ENCODE measurements around the gene GPRIN2.

GPRIN2 gene

DNA sequence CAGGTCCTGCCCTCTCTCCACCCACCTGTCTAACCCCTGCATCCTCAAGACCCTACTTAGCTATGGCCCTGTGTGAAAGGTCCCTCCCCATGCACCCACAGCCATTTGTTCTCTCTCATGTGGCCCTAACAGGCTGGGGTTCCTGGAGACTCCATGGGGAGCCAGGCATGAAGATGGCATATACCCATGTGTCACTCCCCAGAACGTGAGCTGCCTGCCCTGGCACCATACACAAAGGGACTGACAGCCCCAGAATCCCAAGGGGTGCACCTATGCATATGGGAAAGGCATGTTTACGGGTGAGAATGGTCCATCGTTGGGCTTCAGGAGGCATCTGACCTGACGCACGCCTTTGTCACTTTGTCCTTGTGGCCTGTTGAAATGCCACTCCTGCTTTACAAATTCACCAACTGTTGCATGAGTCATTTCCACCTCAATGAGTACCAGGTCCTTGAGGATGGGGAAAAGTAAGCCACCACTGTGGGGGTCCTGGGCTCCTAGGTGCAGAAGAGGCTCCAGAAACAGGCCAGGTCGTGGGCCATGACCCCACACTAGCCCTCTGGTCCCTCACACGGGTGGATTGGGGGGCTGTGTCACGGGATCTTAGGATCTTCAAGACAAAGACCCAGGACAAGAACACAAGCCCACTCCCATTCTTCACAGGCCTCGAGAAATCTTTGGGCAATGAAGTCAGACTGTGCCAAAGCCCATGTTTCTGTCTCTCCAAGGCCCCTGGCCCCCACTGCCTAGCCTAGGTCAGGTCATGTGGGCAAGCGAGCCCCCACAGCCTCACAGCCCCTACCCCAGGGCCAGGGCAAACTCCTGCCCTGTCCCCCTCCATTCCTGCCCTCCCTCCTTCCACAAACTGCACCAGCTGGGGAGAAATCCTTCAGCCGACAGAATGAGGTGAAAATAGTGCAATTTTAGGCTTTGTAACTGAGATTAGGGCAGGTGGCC lies 8.6 kb downstream of the GPRIN2 start:
- DNase-seq: no peak

DNA sequence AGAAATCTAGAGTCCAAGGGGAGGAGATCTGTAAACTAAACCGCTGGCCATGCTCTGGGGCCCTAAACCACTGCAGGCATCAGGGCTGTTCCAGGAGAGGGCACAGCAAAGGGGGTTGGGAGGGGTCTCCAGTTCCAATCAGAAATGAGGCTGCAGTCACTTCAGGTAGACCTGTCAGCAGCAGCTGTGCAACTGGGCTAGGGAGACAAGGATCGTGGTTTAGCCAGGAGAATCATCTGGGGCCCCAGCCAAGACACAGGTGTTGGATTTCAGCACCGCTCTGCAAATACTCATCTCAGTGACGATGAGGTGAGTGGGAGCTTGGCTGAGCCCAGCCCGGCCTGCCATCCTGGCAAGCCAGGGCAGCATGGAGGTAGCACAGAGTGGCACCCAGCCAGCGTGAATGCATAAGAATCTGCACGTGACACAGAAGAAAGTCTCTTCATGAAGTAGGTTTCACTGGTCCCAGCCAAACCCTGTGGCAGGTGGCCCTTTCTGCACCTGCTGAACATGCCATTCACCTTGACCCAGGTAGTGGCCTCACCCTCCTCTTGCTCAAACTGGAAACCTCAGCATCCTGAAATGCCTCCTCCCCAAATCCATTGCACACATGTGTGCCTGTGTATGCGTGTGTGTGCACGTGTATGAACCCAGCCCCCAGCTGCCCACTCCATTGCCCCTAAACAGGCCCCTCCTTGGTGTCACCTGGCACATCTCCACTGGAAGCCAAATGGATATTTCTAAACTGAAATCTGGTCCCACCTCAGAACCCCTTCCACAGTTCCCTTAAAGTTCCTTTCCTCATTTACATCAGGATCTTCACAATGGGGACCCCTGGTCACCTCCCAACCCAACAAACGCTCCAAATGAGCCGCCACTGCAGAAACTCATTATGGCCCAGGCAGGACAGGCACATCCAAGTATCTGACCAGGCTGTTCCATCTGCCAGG lies 9.6 kb downstream of the GPRIN2 start:
- DNase-seq: no peak

DNA sequence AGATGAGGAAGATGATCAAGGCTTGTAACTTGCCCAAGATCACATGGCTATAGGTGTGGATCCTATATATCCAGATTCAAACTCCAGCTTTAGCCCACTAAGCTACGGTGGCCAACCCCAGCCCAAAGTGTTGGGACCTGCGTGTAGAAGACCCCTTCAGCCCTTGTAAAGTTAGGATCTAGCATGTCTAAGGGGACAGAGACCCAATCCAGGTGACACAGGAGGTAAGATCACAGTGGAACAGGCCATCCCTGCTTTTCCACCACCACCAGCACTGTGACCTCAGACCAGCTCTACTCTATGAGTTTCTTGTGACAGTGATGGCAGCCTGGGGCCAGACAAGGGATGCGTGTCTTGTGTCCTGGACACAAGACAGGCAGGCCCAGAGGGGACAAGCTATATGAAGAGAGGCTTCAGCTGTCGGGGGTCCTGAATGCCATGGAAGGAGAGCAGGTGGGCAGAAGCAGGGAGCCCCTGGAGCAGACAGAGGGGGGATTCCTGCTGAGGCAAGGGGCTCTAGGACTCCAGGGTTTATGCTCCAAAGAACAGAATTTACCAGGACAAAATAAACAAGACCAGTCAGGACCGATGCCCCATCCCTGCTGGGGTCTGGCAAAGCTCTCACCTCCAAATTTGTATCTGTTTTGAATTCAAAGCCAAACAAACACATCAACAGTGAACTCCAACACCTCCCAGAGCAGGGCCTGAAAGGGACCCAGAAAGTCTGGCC lies 10.4 kb downstream of the GPRIN2 start:
- no peak for DNase-seq

DNA sequence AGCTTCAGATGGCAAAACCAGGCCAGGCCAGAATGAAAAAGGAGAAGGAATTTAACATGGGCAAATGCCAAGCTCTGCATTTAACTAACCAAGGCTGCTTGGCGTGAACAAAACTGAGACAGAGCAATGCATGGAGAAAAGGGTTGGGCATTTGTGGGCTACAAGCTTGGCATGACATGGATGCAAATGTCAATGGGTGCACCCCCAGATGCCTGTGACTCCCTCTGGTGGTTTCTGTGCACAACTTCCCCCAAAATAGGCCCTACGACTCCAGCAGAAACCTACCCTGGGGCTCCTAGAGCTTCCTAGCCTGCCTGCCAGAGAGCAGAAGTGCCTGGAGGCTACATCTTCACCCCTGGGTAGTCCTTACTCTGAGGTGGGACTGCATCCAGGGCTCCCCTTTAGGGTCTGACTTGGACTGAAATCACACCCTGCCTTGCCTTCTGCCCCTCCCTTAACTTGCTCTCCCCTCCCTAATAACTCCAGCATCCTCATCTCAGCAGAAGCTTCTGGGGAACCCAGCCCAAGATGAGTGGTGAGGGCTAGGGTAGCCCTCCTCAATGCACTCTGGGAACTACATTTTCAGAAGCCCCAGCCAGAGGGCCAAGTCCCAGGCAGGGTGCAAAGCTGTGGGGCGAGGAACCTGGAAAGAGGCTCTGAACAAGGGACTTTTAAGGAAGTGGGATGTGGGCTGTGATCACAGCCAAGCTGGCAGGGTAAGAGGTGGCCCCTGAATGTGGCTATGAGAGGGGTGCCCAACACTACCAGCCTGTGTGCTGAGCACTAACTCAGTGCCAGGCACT lies 11.3 kb downstream of the GPRIN2 start:
- DNase-seq: peak in 1 of 2 experiments; percentile 7

DNA sequence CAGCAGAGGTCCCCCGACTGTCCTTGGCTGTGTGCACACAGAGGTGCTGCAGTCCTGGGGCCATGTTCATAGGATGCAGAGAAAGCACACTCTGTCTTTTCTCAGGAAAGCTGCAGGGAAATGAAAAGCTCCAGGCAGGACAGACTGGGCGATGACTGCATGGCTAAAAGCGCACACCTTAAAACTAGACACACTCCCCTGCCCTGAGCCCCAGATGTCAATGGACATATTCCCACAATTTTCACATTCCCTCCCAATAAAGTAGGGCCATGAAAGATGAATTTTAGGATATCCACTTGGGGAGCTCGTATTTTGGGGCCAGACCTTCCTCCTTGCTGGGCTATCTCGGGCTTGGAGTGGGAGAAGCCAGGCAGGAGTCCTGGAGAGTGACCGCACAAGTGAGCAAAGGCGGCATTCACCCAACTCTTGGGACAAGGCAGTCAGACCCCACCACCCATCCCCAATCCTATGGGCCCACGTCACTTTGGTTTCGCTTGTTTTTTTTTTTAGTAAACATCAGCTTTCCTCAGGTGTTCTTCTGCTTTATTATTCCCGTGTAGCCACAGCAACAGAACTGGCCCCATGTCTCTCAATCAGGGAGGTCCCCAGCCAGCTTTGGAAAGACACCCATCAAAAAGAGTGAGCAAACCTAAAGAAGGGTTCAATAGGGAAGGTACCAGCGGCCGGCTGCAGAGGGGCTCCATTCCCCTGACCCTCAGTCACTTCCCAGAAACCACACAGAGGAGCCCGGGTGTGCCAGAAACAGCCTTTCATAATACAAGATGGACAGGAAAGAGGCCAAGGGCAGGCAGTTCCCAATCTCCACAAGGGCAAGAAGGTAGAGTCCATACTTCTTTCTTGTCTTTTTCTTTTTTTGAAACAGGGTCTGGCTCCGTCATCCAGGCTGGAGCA lies 12.7 kb downstream of the GPRIN2 start:
- DNase-seq: no peak

DNA sequence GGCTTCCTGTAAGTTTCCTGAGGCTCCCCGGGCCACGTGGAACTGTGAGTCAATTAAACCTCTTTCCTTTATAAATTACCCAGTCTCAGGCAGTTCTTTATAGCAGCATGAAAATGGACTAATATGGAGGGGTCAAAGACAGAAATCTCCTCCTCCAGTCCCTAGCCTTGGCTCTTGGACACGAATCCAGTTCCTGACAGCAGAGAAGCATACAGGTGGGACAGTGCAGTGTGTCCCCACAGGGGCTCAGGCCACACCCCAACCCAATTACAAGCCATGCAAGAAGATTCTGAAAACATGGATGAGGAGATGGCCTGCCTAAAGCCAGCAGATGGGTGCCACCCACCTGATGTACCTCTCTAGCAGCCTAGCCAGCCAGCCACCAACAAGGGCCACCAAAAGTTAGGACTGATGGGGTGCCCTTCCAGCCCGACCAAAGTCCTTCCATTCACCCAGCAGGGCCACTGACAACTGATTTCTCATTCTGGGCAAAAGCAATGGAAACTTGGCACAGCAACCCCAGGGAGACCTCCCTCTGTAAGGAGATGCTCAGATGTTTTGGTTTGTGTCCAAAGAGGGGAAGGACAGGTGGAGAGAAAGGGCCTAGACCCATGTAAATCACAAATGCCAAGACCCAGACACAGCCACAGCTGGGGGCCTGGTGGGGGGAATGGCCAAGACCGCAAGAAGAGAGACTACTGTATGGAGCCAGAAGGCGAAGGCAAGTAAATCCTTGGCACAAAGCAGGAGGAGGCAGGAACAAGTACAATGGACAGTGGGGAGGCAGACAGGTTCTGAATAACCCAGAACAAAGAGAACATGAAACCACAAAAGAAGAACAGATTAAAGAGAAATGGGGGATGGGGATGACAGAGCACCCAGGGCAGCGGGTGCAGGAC lies 13.6 kb downstream of the GPRIN2 start:
- DNase-seq: no peak

DNA sequence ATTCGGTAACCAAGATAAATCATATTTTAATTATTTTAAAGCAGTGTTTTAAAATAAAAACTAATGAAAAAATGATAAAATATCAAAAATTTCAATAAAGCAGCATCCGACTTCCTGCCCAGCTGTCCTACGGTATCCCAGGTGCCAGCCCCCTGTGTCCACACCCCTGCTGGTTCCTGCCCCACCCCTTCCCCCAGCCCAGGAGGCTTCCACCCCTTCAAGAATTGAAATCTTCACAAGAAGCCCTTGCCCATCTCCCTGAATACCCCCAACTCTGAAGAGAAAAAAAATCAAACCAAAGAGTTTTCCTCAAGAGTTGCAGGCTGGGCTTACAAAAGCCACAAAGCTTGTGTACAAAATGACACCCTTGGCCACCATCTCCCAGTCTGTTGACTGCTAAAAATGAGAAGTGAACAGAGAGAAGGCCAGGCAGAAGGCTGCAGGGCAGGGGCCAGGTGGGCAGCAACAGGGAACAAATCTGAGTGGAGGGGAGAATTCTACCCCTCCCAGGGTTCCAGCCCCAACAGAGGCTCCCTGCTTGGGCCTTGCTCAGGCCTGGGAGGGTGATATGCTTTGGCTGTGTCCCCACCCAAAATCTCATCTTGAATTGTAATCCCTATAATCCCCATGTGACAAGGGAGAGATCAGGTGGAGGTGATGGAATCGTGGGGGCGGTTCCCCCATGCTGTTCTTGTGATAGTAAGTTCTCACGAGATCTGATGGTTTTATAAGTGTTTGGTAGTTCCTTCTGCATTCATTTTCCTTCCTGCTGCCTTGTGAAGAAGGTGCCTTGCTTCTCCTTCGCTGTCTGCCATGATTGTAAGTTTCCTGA lies 14.5 kb downstream of the GPRIN2 start:
- no peak for DNase-seq

DNA sequence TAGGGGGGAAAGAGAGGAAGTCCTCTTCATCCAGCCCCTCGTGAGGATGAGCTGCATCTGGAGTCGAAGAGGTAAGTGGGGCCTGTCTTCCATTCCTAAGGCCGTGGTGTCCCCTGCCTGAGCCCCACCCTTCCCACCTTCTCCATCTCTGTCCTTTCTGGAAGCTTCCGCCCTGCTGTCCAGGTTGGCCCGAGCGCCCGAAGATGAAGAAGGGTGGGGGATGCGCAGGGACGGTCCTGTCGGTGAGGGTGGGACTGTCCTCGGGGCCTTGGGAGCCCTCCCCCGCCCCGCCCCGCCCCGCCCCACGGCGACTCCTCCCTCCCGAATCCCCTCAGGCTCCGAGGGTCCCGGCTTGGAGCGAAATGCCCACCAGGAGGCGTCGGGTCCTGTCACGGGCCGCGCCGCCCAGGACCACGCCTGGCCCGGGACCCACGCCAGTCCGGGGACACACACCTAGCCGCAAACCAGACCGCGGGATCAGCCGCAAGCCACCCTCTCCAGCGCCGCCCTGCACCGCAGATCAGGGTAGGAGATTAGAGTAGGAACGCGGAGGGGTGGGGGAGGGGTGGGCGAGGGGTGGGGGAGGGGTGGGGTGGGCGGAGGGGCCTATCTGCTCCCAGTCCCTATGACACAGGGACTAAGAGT lies 15.3 kb downstream of the GPRIN2 start:
- DNase-seq: peak in 1 of 2 experiments; percentile 13

DNA sequence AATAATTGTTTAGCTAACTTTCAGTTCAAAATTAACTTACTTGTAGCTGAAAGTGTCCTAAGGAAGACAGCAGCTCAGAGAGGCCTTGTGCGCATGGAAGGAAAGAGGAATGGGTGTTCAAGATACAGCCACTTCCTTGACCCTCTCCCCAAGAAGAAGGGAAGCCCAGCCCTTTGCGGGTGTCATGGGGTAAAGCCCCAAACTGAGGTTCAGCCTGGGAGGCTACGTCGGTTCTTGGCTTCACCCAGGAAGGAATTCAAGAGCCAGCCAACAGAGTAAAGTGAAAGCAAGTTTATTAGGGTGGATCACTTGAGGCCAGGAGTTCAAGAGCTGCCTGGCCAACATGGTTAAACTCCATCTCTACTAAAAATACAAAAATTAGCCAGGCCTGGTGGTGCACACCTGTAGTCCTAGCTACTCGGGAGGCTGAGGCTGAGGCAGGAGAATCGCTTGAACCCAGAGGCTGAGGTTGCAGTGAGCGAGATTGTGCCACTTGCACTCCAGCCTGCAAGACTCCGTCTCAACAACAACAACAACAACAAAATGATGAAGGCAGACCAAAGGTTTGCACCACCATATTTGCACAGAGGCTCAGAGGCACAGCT lies 15.9 kb downstream of the GPRIN2 start:
- no peak for DNase-seq

DNA sequence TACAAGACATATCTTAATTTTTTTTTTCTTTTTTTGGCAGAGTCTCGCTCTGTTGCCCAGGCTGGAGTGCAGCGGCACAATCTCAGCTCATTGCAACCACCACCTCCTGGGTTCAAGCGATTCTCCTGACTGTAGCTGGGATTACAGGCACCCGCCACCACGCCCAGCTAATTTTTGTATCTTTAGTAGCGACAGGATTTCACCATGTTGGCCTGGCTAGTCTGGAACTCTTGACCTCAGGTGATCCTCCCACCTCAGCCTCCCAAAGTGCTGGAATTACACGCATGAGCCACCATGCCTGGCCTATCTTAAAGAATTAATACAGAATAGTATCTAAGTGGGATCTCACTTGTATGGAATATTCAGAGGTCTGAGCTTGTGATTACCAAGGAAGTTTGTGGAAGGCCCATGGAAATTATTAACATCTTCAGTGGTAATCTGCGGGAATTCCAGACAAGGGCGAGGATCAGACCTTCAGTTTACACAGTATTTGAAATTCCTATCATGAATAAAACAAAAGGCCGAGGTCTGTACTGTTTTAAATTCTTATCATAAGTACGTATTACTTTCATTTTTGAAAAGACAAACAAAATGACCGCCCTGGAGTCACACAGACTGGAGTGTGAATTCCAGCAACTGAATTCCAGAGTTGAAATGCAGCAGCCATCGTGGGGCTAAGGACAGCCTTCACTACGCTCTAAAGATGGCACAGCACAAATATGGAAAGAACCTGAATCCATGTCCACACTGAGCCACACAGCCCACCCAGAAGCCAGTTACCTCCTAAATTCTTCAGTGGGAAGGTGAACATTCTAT lies 16.7 kb downstream of the GPRIN2 start:
- no peak for DNase-seq

DNA sequence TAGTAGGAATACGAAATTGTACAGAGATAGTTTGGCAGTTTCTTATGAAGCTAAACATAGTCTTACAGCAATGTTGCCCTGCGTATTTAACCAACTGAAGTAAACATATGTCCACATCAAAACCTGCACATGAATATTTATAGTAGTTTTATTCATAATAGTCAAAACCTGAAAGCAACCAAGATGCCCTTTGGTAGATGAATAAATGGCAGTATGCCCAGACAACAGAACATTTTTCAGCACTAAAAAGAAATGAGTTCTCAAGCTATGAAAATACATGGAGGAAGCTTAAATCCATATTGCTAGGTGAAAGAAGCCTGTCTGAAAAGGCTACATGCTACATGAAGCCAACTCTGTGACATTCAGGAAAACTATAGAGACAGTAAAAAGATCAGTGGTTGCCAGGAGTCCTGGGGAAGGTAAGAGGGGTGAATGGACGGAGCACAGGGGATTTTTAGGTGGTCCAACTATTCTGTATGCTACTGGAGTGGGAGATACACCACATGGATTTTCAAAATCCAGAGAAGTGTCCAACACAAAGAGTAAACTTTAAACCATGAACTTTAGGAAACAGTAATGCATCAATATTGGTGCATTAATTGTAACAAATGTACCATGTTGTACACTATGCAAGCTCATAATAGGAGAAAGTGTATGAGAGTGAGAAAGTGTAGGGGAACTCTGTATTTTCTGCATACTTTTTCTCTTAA lies 17.6 kb downstream of the GPRIN2 start:
- no peak for DNase-seq

DNA sequence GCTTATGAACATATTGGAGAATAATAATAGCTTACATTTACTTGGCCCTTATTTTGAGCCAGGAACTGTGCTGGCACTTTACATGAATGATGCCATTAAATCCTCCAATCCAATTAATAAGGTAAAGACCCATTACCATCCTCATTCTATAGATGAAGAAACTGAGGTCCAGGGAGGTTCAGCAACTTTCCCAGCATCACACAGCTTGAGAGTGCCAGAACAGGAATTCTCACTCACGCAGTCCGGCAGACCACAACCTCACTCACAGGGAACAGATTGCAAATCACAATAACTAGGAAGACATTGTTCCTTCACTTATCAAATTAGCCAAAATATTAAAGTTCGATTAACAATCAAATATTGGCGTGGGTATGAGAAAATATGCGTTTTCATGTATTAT lies 18.3 kb downstream of the GPRIN2 start:
- no peak for DNase-seq

DNA sequence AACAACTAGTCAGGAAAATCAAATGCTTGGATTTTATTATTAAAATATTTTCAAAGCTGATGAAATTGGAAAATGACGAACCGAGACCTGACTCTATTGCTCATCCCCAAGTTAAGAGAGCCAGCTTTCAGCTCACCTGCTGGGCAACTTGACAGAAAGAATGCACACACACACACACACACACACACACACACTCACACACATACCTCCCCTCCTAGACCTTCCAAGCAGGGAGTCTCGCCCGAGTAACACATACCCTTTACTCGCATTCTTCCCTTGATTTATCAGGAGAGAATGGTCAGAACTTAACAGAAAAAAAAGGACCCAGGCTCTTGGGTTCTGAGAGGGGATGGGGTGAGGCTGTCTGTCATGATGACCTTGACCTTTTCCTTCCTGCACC lies 19.1 kb downstream of the GPRIN2 start:
- DNase-seq: no peak

DNA sequence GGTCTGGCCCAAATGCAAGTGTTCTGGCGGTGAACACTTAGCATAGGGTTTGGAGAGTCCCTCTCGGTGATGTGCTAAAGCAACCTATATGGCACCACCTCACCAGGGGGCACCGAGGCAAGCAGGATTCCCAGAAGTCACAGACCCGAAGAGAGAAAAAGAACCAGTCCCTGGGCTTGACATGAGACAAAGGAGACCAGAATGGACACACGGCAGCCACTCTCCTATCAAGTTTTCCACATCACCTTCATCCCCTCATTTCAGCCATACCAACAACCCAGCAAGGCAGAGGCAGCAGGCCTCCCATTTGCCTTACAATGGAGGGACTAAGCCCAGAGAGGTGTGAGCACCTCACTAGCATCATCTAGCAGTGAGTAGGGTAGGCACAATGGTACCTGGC lies 19.7 kb downstream of the GPRIN2 start:
- no peak for DNase-seq

DNA sequence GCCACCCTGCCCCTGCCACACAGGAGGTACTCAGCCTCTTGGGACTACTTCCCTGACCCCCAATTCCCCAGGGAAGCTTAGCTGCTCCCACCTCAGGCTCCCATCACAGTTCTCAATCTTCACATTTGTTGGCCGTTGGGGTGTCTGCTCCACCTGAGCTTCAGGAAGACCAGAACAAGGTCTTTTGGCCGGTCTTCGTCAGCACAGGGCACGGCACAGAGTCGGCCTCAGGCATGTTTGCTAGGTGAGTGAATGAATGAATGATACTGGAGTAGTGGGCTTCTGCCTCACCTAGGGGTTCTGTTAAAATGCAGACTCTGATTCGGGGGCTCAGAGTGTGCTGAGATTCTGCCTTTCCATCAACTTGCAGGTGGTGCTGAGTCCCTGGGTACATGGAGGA lies 20.3 kb downstream of the GPRIN2 start:
- no peak for DNase-seq

DNA sequence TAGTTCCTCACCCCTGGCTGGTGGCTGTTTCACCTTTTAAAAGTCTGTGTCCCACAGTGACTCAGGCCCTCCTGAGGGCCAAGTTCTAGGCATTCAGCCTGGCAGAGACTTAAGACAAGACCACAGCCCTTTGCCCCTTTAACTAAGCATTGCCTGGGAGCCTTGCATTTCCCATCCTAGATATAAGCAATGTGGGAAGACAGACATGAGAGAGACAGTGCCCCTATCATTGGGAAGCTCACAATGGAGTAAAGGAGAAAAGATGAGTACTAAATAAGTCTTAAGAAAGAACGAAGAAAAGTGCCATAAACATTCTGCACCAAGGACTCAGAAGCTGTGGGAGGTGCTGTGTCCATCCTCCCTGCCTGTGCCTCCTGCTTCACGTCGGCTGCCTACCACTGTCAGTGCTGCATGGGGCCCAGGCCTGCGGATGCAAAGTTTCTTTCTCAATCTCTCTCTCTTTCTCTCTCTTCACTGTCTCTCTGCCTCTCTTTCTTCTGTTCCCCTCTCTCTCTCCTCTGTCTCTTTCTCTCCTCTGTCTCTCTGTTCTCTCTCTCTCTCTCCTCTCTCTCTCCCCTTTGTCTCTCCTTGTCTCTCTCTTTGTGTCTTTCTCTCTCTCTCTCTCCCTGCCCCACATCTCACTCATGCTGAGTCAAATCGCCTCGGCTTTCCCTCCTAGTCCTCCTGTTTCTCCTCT lies 21.5 kb downstream of the GPRIN2 start:
- no peak for DNase-seq

Data from NCI-H524 (cell line).